Measurements from ENCODE around the gene SMCHD1. TPM values are rescaled to one million over a fixed set of nuclear protein-coding genes. Genes with fewer than 3 reads are reported as not detected.

Gene SMCHD1
- total RNA-seq, 1 experiment from 2014 or later = 61.0 TPM

- H3K4me2 ChIP-seq (ENCODE audit: low read length) = no peak overlapping the region
- H3K9ac ChIP-seq (ENCODE audit: low read length) = no peak overlapping the region
- DNase-seq (peak; percentile 53), ATAC-seq (peak; percentile 64)
- no peak overlapping the region for H3K4me3 ChIP-seq (ENCODE audit: low read length)
- H3K4me1 ChIP-seq (ENCODE audit: insufficient read depth, low read length) = no peaks in the 10 kb centered on the region
- ChIA-PET CTCF (no interaction called here), POLR2A (ENCODE audit: unreplicated experiment) (no interaction called here)
- H3K27me3 ChIP-seq (ENCODE audit: low read length) = no peaks in the 10 kb centered on the region
- H3K27ac ChIP-seq (ENCODE audit: low read length) = no peak overlapping the region
- H3K9me2 ChIP-seq (replicated peaks; ENCODE audit: low read length) = no peaks in the 10 kb centered on the region
- BruUV-seq (replicated peaks) = no TSS peak
- no peaks in the 10 kb centered on the region for H3K79me2 ChIP-seq (ENCODE audit: low read length)
- H3K9me3 ChIP-seq (ENCODE audit: low read length) = no peaks in the 10 kb centered on the region
- no peaks in the 10 kb centered on the region for H3K36me3 ChIP-seq (ENCODE audit: low read depth, low read length)
- no peak for TF ChIP-seq EZH2 (IDR thresholded peaks at IDR 0.05; ENCODE audit: low read length, unreplicated experiment)
- TF ChIP-seq CTCF (conservative IDR thresholded peaks at IDR 0.05; ENCODE audit: low read depth, low read length) = no peak
- no peak for TF ChIP-seq EZH2phosphoT487 (IDR thresholded peaks at IDR 0.05; ENCODE audit: borderline replicate concordance, low read length)
- no peaks in the 10 kb centered on the region for H3F3A ChIP-seq (ENCODE audit: low read length, unreplicated experiment)
- no peaks in the 10 kb centered on the region for H4K20me1 ChIP-seq (ENCODE audit: low read length)
- H2AFZ ChIP-seq (ENCODE audit: low read length) = no peak overlapping the region
- intact Hi-C loops (cut with micrococcal nuclease) = no loop called here
Observed at GRCh38 chr18:2627821-2628276, 27.7 kb upstream of the SMCHD1 start.

DNA sequence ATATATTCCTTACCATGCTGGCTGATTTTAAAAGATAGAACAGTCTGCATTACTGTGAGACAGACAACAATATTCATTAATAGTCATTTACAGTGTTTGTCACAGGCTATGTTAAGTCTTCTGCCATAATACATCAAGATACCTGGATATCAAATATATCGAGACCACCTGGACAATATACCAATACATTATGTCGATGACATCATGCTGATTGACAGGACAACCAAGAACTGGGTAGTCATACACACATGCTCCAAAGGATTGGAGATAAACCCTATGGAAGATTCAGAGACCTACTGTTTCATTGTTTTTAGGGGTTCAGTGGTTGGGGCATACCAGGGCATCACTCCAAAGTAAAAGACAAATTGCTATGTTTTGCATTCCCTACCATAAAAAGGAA lies 26.5 kb upstream of the SMCHD1 start:
- no peaks in the 10 kb centered on the region for H3K4me1 ChIP-seq (ENCODE audit: insufficient read depth, low read length)
- no peaks in the 10 kb centered on the region for H3F3A ChIP-seq (ENCODE audit: low read length, unreplicated experiment)
- ChIA-PET CTCF (no interaction called here), POLR2A (ENCODE audit: unreplicated experiment) (no interaction called here)
- H3K27ac ChIP-seq (ENCODE audit: low read length) = no peak overlapping the region
- DNase-seq = no peak
- no peak overlapping the region for H3K9ac ChIP-seq (ENCODE audit: low read length)
- no peaks in the 10 kb centered on the region for H3K9me3 ChIP-seq (ENCODE audit: low read length)
- no peak overlapping the region for H2AFZ ChIP-seq (ENCODE audit: low read length)
- intact Hi-C loops (cut with micrococcal nuclease) = no loop called here
- H3K79me2 ChIP-seq (ENCODE audit: low read length) = no peaks in the 10 kb centered on the region
- no peaks in the 10 kb centered on the region for H3K36me3 ChIP-seq (ENCODE audit: low read depth, low read length)
- H3K4me3 ChIP-seq (ENCODE audit: low read length) = no peak overlapping the region
- no peak overlapping the region for H3K4me2 ChIP-seq (ENCODE audit: low read length)
- no TSS peak for BruUV-seq (replicated peaks)
- no peak for TF ChIP-seq CTCF (conservative IDR thresholded peaks at IDR 0.05; ENCODE audit: low read depth, low read length)
- no peak for TF ChIP-seq EZH2 (IDR thresholded peaks at IDR 0.05; ENCODE audit: low read length, unreplicated experiment)
- TF ChIP-seq EZH2phosphoT487 (IDR thresholded peaks at IDR 0.05; ENCODE audit: borderline replicate concordance, low read length) = no peak
- H3K27me3 ChIP-seq (ENCODE audit: low read length) = no peaks in the 10 kb centered on the region
- H4K20me1 ChIP-seq (ENCODE audit: low read length) = no peaks in the 10 kb centered on the region
- no peak for ATAC-seq
- H3K9me2 ChIP-seq (replicated peaks; ENCODE audit: low read length) = no peaks in the 10 kb centered on the region

DNA sequence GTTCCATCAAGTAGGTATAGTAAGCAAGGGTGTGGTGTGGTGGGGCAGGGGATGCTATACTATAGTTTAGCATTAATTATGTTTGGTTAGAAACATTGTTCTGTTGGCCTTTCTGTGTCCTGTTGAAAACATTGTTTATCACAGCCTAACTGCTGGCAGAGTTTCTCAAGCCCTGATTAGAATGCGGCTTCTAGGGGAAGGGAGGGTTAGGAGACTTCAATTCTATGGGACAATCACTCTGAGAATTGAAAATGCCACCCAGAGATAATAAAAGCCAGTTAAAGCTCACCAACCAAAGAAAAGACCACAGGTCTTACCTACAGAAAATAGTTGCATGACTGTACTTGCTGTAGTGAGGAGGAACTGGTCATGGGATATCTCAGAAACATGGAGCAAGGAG lies 19.9 kb upstream of the SMCHD1 start:
- ATAC-seq (no peak), DNase-seq (no peak)
- POLR2A ChIA-PET (ENCODE audit: unreplicated experiment) = no interaction called here
- no peak for TF ChIP-seq EZH2 (IDR thresholded peaks at IDR 0.05; ENCODE audit: low read length, unreplicated experiment)
- TF ChIP-seq EZH2phosphoT487 (IDR thresholded peaks at IDR 0.05; ENCODE audit: borderline replicate concordance, low read length) = no peak
- no peak for TF ChIP-seq CTCF (conservative IDR thresholded peaks at IDR 0.05; ENCODE audit: low read depth, low read length)
- no TSS peak for BruUV-seq (replicated peaks)
- Histone ChIP-seq H2AFZ (ENCODE audit: low read length) (no peak overlapping the region), H3F3A (ENCODE audit: low read length, unreplicated experiment) (no peaks in the 10 kb centered on the region), H3K4me1 (ENCODE audit: insufficient read depth, low read length) (peaks cover 5% of the 10 kb centered on the region), H4K20me1 (ENCODE audit: low read length) (no peaks in the 10 kb centered on the region), H3K9ac (ENCODE audit: low read length) (no peak overlapping the region), H3K4me3 (ENCODE audit: low read length) (no peak overlapping the region), H3K36me3 (ENCODE audit: low read depth, low read length) (no peaks in the 10 kb centered on the region), H3K27ac (ENCODE audit: low read length) (no peak overlapping the region), H3K27me3 (ENCODE audit: low read length) (no peaks in the 10 kb centered on the region), H3K9me3 (ENCODE audit: low read length) (no peaks in the 10 kb centered on the region), H3K79me2 (ENCODE audit: low read length) (no peaks in the 10 kb centered on the region), H3K4me2 (ENCODE audit: low read length) (no peak overlapping the region), H3K9me2 (replicated peaks; ENCODE audit: low read length) (no peaks in the 10 kb centered on the region)
- intact Hi-C loops (cut with micrococcal nuclease) = no loop called here
- CTCF ChIA-PET = no interaction called here
